NOMO-1 (cell line): ENCODE results near the gene TFRC.
A peak's percentile ranks its signal among the peaks of the same experiment; 100 is the strongest.
"Not testable (repeated sequence)": the region's sequence is repeated elsewhere in the genome, so short reads cannot be mapped to it uniquely, and the experiment has no call there.

ENCODE experiments used
- DNase-seq, 2 experiments: peaks; one replicate each; lab custom pipeline; 2025; ENCODE audit not compliant: unreplicated experiment in 2 of 2; lab: John Stamatoyannopoulos, UW

The TFRC gene

DNA sequence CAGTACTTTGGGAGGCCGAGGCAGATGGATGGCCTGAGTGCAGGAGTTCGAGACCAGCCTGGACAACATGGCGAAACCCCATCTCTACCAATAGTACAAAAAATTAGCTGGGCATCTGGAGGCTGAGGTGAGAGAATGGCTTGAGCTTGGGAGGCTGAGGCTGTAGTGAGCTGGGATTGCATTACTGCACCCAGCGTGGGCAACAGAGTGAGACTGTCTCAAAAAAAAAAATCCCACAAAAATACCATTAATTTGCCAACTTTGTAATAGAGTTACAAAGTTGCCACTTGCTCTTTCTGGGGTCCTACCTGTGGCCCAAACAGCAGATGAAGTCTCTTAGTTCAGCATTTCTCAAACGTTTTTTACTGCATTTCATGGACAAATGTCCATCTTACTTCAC lies 6.0 kb upstream of the TFRC start:
- DNase-seq: no peak

DNA sequence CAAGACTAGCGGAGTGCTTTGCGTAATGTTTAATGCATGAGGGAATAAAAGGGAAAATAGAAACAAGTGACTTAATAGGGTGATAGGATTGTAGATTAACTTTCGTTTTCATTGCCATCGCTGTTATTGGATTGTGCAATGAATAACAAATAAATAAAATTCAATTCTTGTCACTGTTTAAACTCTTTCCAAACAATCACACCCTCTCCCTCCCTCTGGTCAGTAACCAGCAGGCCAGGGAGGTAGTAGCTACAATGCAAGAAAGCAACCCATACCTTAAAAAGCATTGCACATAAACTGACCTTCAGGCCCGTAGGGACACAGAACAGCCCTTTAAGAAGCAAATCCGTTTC lies 705 bp upstream of the TFRC start:
- peak; percentile 35 to 81 for DNase-seq

DNA sequence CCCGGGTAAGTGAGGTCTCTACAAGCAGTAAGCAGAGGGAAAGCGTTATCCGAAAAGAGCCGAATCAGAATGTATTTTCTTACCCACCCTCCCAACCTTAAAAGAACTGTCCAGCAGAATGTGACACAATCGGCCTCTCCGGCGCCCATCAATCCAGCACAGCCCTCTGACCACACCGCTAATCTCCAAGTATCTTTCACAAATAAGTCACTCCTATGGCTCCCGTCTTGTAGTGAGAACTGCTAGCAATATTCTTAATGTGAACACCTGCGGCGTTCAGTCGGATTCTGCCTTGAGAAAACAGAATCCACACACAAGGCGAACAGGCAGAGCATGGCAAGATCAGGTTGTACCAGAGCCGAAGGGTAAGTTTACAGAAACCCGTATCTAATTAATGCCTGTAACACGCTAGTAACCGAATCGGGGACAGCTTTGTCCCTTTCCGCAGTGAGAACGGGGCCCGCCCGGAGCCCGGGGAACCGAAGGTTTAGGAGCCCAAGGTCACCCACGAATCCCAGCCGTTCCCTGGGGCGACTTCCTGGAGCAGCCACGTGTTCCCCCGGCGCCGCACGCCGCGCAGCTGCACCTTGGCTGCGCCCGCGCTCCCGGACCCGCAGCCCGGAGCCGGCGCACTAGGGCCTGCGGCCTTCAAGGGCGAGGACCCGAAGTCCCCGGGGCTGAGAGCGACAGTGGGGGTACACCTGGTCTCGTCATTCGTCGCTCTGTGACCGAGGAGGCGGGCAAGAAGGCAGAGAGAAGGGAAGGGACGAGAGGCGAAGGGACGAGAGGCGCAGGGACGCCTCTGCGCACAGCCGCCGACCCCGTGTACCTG lies 672 bp downstream of the TFRC start:
- DNase-seq: peak; percentile 54 to 83

GRCh38 chr3:196080101-196080846 lies 1.6 kb downstream of the TFRC start:
- peak in 1 of 2 experiments; percentile 25 for DNase-seq

GRCh38 chr3:196079682-196080081 lies 2.2 kb downstream of the TFRC start:
- DNase-seq: no peak

GRCh38 chr3:196075013-196075412 lies 6.9 kb downstream of the TFRC start:
- DNase-seq: no peak

DNA sequence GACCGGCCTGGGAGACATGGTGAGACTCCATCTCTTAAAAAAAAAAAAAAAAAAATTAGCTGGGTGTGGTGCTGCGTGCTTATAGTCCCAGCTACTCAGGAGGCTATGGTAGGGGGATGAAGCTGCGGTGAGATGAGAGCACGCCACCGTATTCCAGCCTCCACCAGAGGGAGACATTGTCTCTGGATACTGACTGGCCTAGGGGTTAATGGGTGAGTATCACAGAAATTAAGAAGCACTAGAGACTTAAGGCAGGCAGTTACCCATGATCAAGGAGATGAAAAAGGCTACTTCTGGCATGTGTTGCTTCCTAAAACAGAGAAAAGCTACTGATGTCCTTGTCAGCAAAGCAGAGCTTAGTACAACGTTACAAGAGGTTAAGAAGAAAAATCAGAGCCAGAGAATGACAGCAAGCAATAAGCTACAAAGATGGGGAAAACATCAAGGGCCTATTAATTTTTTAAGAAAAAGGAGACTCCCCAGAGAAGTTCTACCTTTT lies 8.6 kb downstream of the TFRC start:
- DNase-seq: peak; percentile 72 to 73

DNA sequence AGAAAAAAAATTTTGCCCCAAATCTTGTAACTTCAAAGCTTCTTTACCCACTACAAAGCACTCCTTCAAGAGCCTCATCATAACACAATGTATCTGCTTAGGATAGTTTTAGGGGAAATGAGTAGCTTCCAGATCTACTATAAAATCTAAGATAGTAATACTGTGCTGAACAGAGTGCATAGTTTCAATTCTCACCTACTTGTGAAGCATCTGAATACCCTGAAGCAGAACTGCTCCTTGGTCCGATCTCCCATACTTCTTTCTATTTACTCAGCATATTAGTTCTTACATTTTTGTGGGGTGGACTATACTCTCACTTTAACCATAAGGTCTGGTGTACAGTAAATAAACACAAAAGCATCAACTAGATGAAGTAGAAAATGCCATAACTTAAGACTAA lies 9.6 kb downstream of the TFRC start:
- no peak for DNase-seq

GRCh38 chr3:196068812-196069211 lies 13.1 kb downstream of the TFRC start:
- DNase-seq: not testable (repeated sequence)

DNA sequence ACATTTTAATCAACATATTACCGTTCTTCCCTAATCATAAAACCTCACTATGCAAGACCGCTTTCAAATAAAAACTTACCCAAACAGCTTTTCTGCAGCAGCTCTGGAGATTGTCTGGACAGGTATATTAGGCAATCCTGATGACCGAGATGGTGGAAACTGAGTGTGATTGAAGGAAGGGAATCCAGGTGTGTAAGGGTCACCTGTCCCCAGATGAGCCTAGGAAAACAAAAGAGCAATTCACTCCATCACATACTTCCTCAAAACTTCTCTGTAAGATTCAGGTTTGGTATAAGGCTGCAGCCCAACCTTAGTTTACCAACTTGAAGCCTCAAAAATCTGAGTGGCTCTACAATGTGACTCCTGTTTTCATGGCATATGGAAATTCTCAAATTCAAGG lies 14.5 kb downstream of the TFRC start:
- DNase-seq: no peak

DNA sequence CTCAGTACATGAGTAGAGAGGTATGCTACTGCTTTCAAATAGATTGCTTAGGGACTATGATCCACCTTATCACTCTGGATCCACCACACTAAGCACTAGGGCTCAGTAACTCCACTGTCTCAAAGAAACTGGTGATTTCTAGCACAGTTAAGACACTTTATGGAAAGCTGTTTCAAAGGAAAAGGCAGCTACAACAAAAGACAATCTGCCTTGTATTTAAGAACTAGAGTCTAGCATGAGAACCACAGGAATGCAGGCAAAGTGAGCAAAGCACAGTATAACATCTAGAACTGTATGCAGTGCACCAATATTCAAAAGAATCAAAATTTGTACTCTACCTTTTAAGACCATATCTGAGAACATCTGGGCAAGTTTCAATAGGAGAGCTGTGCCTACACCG lies 17.9 kb downstream of the TFRC start:
- DNase-seq: no peak

DNA sequence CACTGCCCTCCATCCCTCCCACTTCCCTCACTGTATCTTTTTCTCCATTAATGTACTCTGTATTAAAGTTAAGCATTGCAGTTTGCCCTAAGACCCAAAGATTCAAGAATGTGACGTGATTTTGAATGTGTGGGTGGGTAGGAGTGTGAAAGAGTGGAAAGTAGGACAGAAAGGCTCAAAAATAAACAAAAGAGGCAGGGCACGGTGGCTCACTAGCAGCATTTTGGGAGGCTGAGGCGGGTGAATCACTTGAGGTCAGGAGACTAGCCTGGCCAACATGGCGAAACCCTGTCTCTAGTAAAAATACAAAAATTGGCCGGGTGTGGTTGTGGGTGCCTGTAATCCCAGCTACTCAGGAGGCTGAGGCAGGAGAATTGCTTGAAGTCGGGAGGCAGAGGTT lies 18.4 kb downstream of the TFRC start:
- DNase-seq: no peak

- no peak for DNase-seq
These were observed 18.8 kb downstream of the TFRC start for GRCh38 chr3:196063049-196063448.

GRCh38 chr3:196060834-196061233 lies 21.1 kb downstream of the TFRC start:
- no peak for DNase-seq

- no peak for DNase-seq
These were observed 24.0 kb downstream of the TFRC start for GRCh38 chr3:196057760-196058331.

- DNase-seq: not testable (repeated sequence)
These were observed 25.5 kb downstream of the TFRC start for GRCh38 chr3:196056371-196056770.

- DNase-seq: peak; percentile 15 to 72
These were observed 26.1 kb downstream of the TFRC start for GRCh38 chr3:196055683-196056270.

DNA sequence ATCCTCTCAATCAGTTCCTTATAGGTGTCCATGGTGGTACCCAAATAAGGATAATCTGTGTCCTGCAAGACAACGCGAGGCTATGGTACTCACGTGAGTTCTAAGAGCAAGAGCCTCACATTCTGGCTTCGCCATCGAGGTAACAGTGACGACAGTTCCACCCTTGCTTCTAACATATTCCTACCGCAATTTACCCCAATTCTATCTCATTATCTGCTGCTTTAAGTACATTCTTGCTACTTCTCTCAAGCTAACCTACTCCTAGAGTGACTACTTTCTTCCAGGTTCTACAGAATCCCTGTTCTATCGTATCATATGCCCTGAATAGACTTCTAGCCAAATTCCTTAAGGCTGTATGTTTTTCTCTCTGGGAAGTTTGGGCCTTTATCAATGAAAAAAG lies 26.6 kb downstream of the TFRC start:
- no peak for DNase-seq

DNA sequence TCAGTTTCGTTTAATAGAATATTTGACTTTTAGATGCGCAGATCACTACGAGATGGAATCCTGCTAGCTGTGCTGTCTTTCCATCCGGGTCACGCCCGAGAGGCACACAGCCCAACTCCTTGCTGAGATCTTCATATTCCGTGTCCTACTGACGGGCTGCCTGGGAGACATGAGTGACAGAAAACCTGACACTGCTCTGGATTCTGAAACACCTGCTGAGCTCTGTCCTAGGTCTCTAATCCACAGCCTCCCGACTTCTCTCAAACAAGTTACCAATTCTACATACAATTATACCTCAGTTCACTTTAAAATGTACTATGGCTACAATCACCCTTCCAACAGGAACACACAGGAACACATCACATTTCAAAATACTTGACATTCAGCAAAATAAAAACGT lies 27.2 kb downstream of the TFRC start:
- DNase-seq: no peak

DNA sequence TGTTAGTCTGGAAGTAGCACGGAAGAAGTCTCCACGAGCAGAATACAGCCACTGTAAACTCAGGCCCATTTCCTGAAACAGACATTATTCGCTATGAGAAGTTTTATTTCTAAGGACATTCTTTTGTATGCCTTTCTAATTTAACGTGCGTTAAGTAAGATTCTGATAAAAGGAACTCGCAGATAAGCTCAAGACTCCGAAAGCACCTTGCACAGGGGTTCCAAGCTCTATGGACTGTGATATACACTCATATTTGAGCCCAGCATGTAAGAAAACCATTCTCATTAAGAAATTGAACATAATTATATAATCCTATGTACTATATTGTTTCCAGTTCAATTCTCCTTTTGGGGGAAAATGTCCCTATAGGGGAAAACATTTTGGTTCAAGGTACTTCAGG lies 28.4 kb downstream of the TFRC start:
- no peak for DNase-seq
